Trophoblast cell (in vitro differentiated cells and primary cell): ENCODE data around the gene CCDC92.

Experiments
- DNase-seq, 2 donors: peaks; one replicate each; pipeline ENCODE4 v3.0.0-alpha.2; 2016
- H2AFZ ChIP-seq: 2 replicates; pipeline ENCODE4 v1.6.1; 2013; ENCODE audit warnings: low read length, moderate library complexity, mild to moderate bottlenecking; ENCODE audit not compliant: insufficient read depth, poor library complexity
- H2AK5ac ChIP-seq: 2 replicates; pipeline ENCODE4 v1.6.1; 2013; ENCODE audit warnings: mild to moderate bottlenecking, low read length
- H2BK120ac ChIP-seq: 2 replicates; pipeline ENCODE4 v1.6.1; 2013; ENCODE audit warnings: low read length, mild to moderate bottlenecking, moderate library complexity; ENCODE audit not compliant: insufficient read depth, poor library complexity
- H2BK12ac ChIP-seq: 2 replicates; pipeline ENCODE4 v1.6.1; 2013; ENCODE audit warnings: mild to moderate bottlenecking, low read length, moderate library complexity
- H2BK5ac ChIP-seq: 2 replicates; pipeline ENCODE4 v1.6.1; 2013; ENCODE audit warnings: low read length, low read depth, moderate library complexity, mild to moderate bottlenecking; ENCODE audit not compliant: poor library complexity
- H3K14ac ChIP-seq: 2 replicates; pipeline ENCODE4 v1.6.1; 2013; ENCODE audit warnings: mild to moderate bottlenecking, low read length
- H3K18ac ChIP-seq: 2 replicates; pipeline ENCODE4 v1.6.1; 2013; ENCODE audit warnings: mild to moderate bottlenecking, low read length
- H3K23ac ChIP-seq: 2 replicates; pipeline ENCODE4 v1.6.1; 2013; ENCODE audit warnings: low read length
- H3K27ac ChIP-seq: 2 replicates; pipeline ENCODE4 v1.5.1; 2013; ENCODE audit warnings: low read depth, mild to moderate bottlenecking, inconsistent platforms, low read length, moderate library complexity
- H3K27me3 ChIP-seq: 2 replicates; pipeline ENCODE4 v1.6.1; 2013; ENCODE audit warnings: inconsistent platforms, mild to moderate bottlenecking, low read length, moderate library complexity; ENCODE audit not compliant: insufficient read depth
- H3K36me3 ChIP-seq, 2 experiments: 1 replicate in 1 of 2; 2 replicates in 1 of 2; pipeline ENCODE4 v1.6.1; 2013; ENCODE audit warnings: low read length in 2 of 2, mild to moderate bottlenecking in 2 of 2, moderate library complexity in 1 of 2; ENCODE audit not compliant: insufficient read depth in 2 of 2, control insufficient read depth in 1 of 2
- H3K4ac ChIP-seq: 2 replicates; pipeline ENCODE4 v1.6.1; 2013; ENCODE audit warnings: low read depth, mild to moderate bottlenecking, low read length, moderate library complexity
- H3K4me1 ChIP-seq, 2 experiments: 1 replicate in 1 of 2; 2 replicates in 1 of 2; pipeline ENCODE4 v1.6.1; 2013; ENCODE audit warnings: low read length in 2 of 2, mild to moderate bottlenecking in 2 of 2, moderate library complexity in 1 of 2; ENCODE audit not compliant: insufficient read depth in 2 of 2, control insufficient read depth in 1 of 2
- H3K4me2 ChIP-seq: 2 replicates; pipeline ENCODE4 v1.6.1; 2013; ENCODE audit warnings: inconsistent platforms, mild to moderate bottlenecking, low read length, moderate library complexity
- H3K4me3 ChIP-seq: 2 replicates; pipeline ENCODE4 v1.5.1; 2013; ENCODE audit warnings: mild to moderate bottlenecking, low read depth, low read length, inconsistent platforms
- H3K79me1 ChIP-seq: one replicate; pipeline ENCODE4 v1.6.1; 2013; ENCODE audit warnings: low read length
- H3K79me2 ChIP-seq: 2 replicates; pipeline ENCODE4 v1.6.1; 2013; ENCODE audit warnings: low read length, mild to moderate bottlenecking; ENCODE audit not compliant: control insufficient read depth, insufficient read depth, poor library complexity
- H3K9ac ChIP-seq: 2 replicates; pipeline ENCODE4 v1.6.1; 2013; ENCODE audit warnings: mild to moderate bottlenecking, low read length
- H3K9me3 ChIP-seq: 2 replicates; pipeline ENCODE4 v1.6.1; 2013; ENCODE audit warnings: low read depth, mild to moderate bottlenecking, control low read depth, inconsistent platforms, low read length; ENCODE audit not compliant: insufficient read depth
- H4K12ac ChIP-seq: 2 replicates; pipeline ENCODE4 v1.6.1; 2013; ENCODE audit warnings: low read depth, mild to moderate bottlenecking, low read length, moderate library complexity
- H4K8ac ChIP-seq: 2 replicates; pipeline ENCODE4 v1.6.1; 2013; ENCODE audit warnings: low read depth, mild to moderate bottlenecking, low read length, moderate library complexity
- H4K91ac ChIP-seq: one replicate; pipeline ENCODE4 v1.6.1; 2013; ENCODE audit warnings: low read depth, mild to moderate bottlenecking, low read length, moderate library complexity
- WGBS: extraction: QIAGEN DNeasy Blood & Tissue Kit; methylation state at CpG from one replicate; pipeline ENCODE4 v1.1.7; 2013; ENCODE audit warnings: missing lambda C conversion rate; ENCODE audit not compliant: insufficient read length, insufficient coverage; ENCODE audit errors: extremely low coverage; 5-methylcytosine and 5-hydroxymethylcytosine counted together

Gene CCDC92

GRCh38 chr12:124004233-124004875 is 31.7 kb upstream of the CCDC92 start:
- no peaks in the 10 kb centered on the region for H3K79me1 ChIP-seq
- no peaks in the 10 kb centered on the region for H3K27me3 ChIP-seq
- H3K18ac ChIP-seq = no peak overlapping the region
- no peak overlapping the region for H4K91ac ChIP-seq
- peaks cover 0 to 7% of the 10 kb centered on the region in 2 experiments for H3K4me1 ChIP-seq
- no peak overlapping the region for H3K27ac ChIP-seq
- DNase-seq = no peak
- H2AFZ ChIP-seq = no peak overlapping the region
- no peak overlapping the region for H2BK12ac ChIP-seq
- H2AK5ac ChIP-seq = no peak overlapping the region
- H3K4ac ChIP-seq = no peak overlapping the region
- no peak overlapping the region for H3K9ac ChIP-seq
- H2BK120ac ChIP-seq = no peak overlapping the region
- no peak overlapping the region for H2BK5ac ChIP-seq
- no peak overlapping the region for H3K4me2 ChIP-seq
- no peak overlapping the region for H3K4me3 ChIP-seq
- no CpG with 5 or more reads among the region's 9 CpGs for WGBS
- no peak overlapping the region for H4K12ac ChIP-seq
- peaks cover 18 to 32% of the 10 kb centered on the region in 2 experiments for H3K36me3 ChIP-seq
- H3K79me2 ChIP-seq = no peaks in the 10 kb centered on the region
- H3K14ac ChIP-seq = no peak overlapping the region
- no peak overlapping the region for H3K23ac ChIP-seq
- no peak overlapping the region for H4K8ac ChIP-seq
- H3K9me3 ChIP-seq = no peaks in the 10 kb centered on the region

DNA sequence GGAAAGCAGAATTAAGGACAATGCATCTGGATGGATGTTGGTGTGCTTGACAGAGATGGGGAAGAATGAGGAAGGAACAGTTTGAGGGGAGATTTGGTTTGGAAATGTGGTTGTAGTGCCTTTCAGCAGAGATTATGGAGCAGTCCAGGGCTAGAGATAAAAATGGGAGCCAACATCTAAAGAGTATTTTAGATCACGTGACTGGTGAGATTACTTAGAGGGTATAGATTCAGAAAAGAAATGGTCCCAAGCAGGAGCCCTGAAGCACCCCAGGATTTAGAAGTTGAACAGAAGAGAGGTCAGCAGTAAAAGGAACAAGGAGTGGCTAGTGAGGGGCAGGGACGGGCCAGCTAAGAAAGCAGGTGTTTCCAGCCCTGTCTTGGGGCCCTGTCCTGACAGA is 30.0 kb upstream of the CCDC92 start:
- H3K79me2 ChIP-seq = no peaks in the 10 kb centered on the region
- DNase-seq = no peak

DNA sequence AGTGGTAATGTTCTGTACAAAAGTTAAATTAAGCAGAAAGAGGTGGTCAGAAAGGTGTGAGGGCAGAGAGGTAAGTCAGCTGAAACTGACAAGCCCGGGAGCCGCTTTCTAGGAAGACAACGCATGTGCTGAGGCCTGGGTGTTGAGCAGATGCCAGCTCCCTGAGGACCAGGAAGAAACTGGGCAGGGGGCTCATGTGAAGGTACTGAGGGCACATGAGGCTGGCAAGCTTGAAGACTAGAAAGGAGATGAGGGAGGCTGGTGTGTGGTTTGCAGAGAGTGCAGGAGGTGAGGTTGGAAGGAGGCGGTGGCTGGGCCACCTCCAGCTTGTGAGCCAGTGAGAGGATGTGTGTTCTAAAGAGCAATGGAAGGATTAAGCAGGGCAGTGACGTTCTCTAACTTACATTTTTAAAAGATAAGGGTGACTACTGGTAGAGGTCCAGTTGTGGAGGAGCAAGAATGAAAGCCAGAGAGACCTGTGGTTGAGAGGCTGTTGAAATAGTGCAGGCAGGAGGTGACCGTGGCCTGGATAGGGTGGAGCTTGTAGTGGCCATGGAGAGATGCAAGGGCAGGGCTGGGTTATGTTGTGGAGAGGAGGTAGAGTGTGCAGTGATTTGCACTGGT is 29.5 kb upstream of the CCDC92 start:
- H4K12ac ChIP-seq = no peak overlapping the region
- WGBS = no CpG with 5 or more reads among the region's 6 CpGs
- peaks cover 18 to 32% of the 10 kb centered on the region in 2 experiments for H3K36me3 ChIP-seq
- H3K4me1 ChIP-seq = peaks cover 0 to 17% of the 10 kb centered on the region in 2 experiments
- H2BK12ac ChIP-seq = no peak overlapping the region
- no peak overlapping the region for H3K14ac ChIP-seq
- H3K4me3 ChIP-seq = no peak overlapping the region
- no peak overlapping the region for H3K4me2 ChIP-seq
- H3K79me2 ChIP-seq = no peaks in the 10 kb centered on the region
- H3K9ac ChIP-seq = no peak overlapping the region
- no peak overlapping the region for H2AFZ ChIP-seq
- H3K27ac ChIP-seq = no peak overlapping the region
- H4K91ac ChIP-seq = no peak overlapping the region
- H2BK5ac ChIP-seq = no peak overlapping the region
- DNase-seq = no peak
- no peaks in the 10 kb centered on the region for H3K9me3 ChIP-seq
- no peak overlapping the region for H3K18ac ChIP-seq
- H3K79me1 ChIP-seq = no peaks in the 10 kb centered on the region
- no peak overlapping the region for H3K23ac ChIP-seq
- no peaks in the 10 kb centered on the region for H3K27me3 ChIP-seq
- no peak overlapping the region for H4K8ac ChIP-seq
- no peak overlapping the region for H2AK5ac ChIP-seq
- no peak overlapping the region for H2BK120ac ChIP-seq
- H3K4ac ChIP-seq = no peak overlapping the region

More for the DNA sequence above, 30.0 kb upstream of the CCDC92 start:
- Histone ChIP-seq H4K91ac (no peak overlapping the region), H3K23ac (no peak overlapping the region), H2BK12ac (no peak overlapping the region), H3K9ac (no peak overlapping the region), H2AFZ (no peak overlapping the region), H2BK120ac (no peak overlapping the region), H3K4me2 (no peak overlapping the region), H3K4me3 (no peak overlapping the region), H2BK5ac (no peak overlapping the region), H4K8ac (no peak overlapping the region), H3K14ac (no peak overlapping the region), H3K4ac (no peak overlapping the region), H3K9me3 (no peaks in the 10 kb centered on the region), H3K4me1 (peaks cover 0 to 13% of the 10 kb centered on the region in 2 experiments), H3K27me3 (no peaks in the 10 kb centered on the region), H2AK5ac (no peak overlapping the region), H3K18ac (no peak overlapping the region), H3K79me1 (no peaks in the 10 kb centered on the region), H3K27ac (no peak overlapping the region), H3K36me3 (peaks cover 18 to 32% of the 10 kb centered on the region in 2 experiments), H4K12ac (no peak overlapping the region)
- no CpG with 5 or more reads among the region's 2 CpGs for WGBS

- no peak for DNase-seq
- H3K9ac ChIP-seq = no peak overlapping the region
- H3K27ac ChIP-seq = no peak overlapping the region
- WGBS = no CpG with 5 or more reads among the region's 7 CpGs
- H2BK12ac ChIP-seq = no peak overlapping the region
- no peaks in the 10 kb centered on the region for H3K27me3 ChIP-seq
- H4K12ac ChIP-seq = no peak overlapping the region
- H3K79me2 ChIP-seq = no peaks in the 10 kb centered on the region
- no peak overlapping the region for H2BK5ac ChIP-seq
- no peak overlapping the region for H4K91ac ChIP-seq
- H3K14ac ChIP-seq = no peak overlapping the region
- peaks cover 18 to 29% of the 10 kb centered on the region in 2 experiments for H3K36me3 ChIP-seq
- no peak overlapping the region for H3K4me3 ChIP-seq
- no peak overlapping the region for H3K23ac ChIP-seq
- no peak overlapping the region for H3K4ac ChIP-seq
- H3K4me1 ChIP-seq = peaks cover 5 to 23% of the 10 kb centered on the region in 2 experiments
- H3K4me2 ChIP-seq = no peak overlapping the region
- no peak overlapping the region for H3K18ac ChIP-seq
- H3K79me1 ChIP-seq = no peaks in the 10 kb centered on the region
- H2AK5ac ChIP-seq = no peak overlapping the region
- H3K9me3 ChIP-seq = no peaks in the 10 kb centered on the region
- no peak overlapping the region for H4K8ac ChIP-seq
- no peak overlapping the region for H2AFZ ChIP-seq
- no peak overlapping the region for H2BK120ac ChIP-seq
Observed at GRCh38 chr12:124001343-124001742, 28.7 kb upstream of the CCDC92 start.
